Measurements from ENCODE around the gene ACKR2. TPM values are rescaled to one million over a fixed set of nuclear protein-coding genes. Genes with fewer than 3 reads are reported as not detected.
A peak's percentile ranks its signal among the peaks of the same experiment; 100 is the strongest.

The ACKR2 gene
- total and polyA plus RNA-seq, 2 experiments from 2014 or later = 0.15 to 2.8 TPM

- no peak for TF ChIP-seq CTCF (IDR thresholded peaks at IDR 0.05; ENCODE audit: low read depth, low read length)
- peak overlapping the region; percentile 44 for H3K4me3 ChIP-seq
These were observed 7.5 kb upstream of the ACKR2 start for GRCh38 chr3:42801784-42802183.

GRCh38 chr3:42802876-42803413, 6.3 kb upstream of the ACKR2 start:
- DNase-seq (ENCODE audit: low read depth in 1 of 2, low spot score in 1 of 2) = no peak
- Histone ChIP-seq H3K4me1 (ENCODE audit: low read depth) (peaks cover 35% of the 10 kb centered on the region), H3K4me3 (peak overlapping the region; percentile 44), H3K27ac (peak overlapping the region; percentile 90), H3K27me3 (no peaks in the 10 kb centered on the region), H3K36me3 (no peaks in the 10 kb centered on the region), H3K9me3 (ENCODE audit: low read depth) (no peaks in the 10 kb centered on the region)
- TF ChIP-seq CTCF (IDR thresholded peaks at IDR 0.05; ENCODE audit: low read depth, low read length) = no peak

More at GRCh38 chr3:42801784-42802183, 7.5 kb upstream of the ACKR2 start:
- H3K27ac ChIP-seq = peak overlapping the region; percentile 90
- H3K36me3 ChIP-seq = no peaks in the 10 kb centered on the region
- peaks cover 35% of the 10 kb centered on the region for H3K4me1 ChIP-seq (ENCODE audit: low read depth)
- H3K27me3 ChIP-seq = no peaks in the 10 kb centered on the region
- no peak for DNase-seq (ENCODE audit: low read depth in 1 of 2, low spot score in 1 of 2)
- no peaks in the 10 kb centered on the region for H3K9me3 ChIP-seq (ENCODE audit: low read depth)

- DNase-seq (ENCODE audit: low read depth in 1 of 2, low spot score in 1 of 2) = peak; percentile 32 to 83
- H3K9me3 ChIP-seq (ENCODE audit: low read depth) = no peaks in the 10 kb centered on the region
- peak overlapping the region; percentile 44 for H3K4me3 ChIP-seq
- peaks cover 35% of the 10 kb centered on the region for H3K4me1 ChIP-seq (ENCODE audit: low read depth)
- TF ChIP-seq CTCF (IDR thresholded peaks at IDR 0.05; ENCODE audit: low read depth, low read length) = no peak
- H3K36me3 ChIP-seq = no peaks in the 10 kb centered on the region
- peak overlapping the region; percentile 90 for H3K27ac ChIP-seq
- no peaks in the 10 kb centered on the region for H3K27me3 ChIP-seq
These were observed 5.7 kb upstream of the ACKR2 start for GRCh38 chr3:42803414-42804105.

DNA sequence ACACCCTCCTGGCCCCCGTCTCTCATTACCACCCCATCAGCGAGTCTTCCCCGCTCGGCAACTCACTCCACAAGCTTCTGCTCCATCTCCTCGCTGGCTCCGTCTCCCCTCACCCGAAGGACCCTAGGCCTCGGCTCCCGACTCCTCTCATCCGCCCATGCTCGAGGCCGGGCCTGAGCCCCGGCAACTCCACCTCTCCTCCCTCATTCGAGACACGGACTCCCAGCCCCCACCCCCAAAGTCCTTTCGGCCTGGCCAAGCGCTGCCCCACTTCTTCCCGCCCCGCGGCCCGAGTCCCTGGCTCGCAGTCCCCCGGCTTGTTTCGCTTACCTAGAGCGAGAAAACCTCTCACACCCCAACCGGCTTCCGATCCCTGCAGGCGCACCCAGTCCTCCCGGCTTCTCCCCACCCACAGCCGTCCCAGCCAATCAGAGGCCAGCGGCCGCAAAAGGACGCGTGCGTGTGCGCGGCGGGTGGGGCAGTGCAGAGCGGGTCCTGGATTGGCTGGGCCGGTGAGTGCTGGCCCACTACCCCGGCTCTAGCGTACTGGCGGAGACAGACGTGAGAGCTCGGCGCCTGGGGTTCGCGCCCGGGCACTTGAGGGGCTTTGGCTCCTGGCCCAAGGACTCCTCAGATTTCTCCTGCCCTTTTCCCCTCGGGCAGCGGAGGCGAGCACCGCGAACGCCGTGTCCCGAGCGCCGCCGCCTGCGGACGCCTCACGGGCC, 5.0 kb upstream of the ACKR2 start, which contains the start of gene HIGD1A:
TSS of gene HIGD1A (minus strand) at position 385 of the 725 bp plus-strand sequence. CDS start 10,237 bp downstream, outside the sequence.
- DNase-seq (ENCODE audit: low read depth in 1 of 2, low spot score in 1 of 2) = peak; percentile 96 to 99
- no peaks in the 10 kb centered on the region for H3K36me3 ChIP-seq
- no peaks in the 10 kb centered on the region for H3K27me3 ChIP-seq
- H3K9me3 ChIP-seq (ENCODE audit: low read depth) = no peaks in the 10 kb centered on the region
- peak within 1 kb of the TSS; percentile 90 for H3K27ac ChIP-seq
- TF ChIP-seq CTCF (IDR thresholded peaks at IDR 0.05; ENCODE audit: low read depth, low read length) = no peak
- peak within 1 kb of the TSS; percentile 44 for H3K4me3 ChIP-seq
- H3K4me1 ChIP-seq (ENCODE audit: low read depth) = peaks cover 35% of the 10 kb centered on the region

- no peaks in the 10 kb centered on the region for H3K36me3 ChIP-seq
- H3K9me3 ChIP-seq (ENCODE audit: low read depth) = no peaks in the 10 kb centered on the region
- H3K4me3 ChIP-seq = peak overlapping the region; percentile 44
- peak overlapping the region; percentile 90 for H3K27ac ChIP-seq
- peaks cover 35% of the 10 kb centered on the region for H3K4me1 ChIP-seq (ENCODE audit: low read depth)
- no peak for DNase-seq (ENCODE audit: low read depth in 1 of 2, low spot score in 1 of 2)
- TF ChIP-seq CTCF (IDR thresholded peaks at IDR 0.05; ENCODE audit: low read depth, low read length) = no peak
- H3K27me3 ChIP-seq = no peaks in the 10 kb centered on the region
These were observed 4.5 kb upstream of the ACKR2 start for GRCh38 chr3:42804831-42805132.

Measured in cardiac muscle cell (in vitro differentiated cells and primary cell).